IMR-90 (cell line): Measurements from ENCODE around the gene TMX2. TPM values are rescaled to one million over a fixed set of nuclear protein-coding genes. Genes with fewer than 3 reads are reported as not detected.

Experiments used
- ATAC-seq: fragments of 200-7000 bp; cut with Tn5 transposase; 2 replicates; pipeline ENCODE4 v1.9.1; 2020; ENCODE audit warnings: low read depth, mild to moderate bottlenecking, moderate library complexity
- BruUV-seq: library from RNA; stranded (reverse); fragments of 400-500 nt; replicated peaks from 2 replicates; lab custom pipeline; 2021; lab: Mats Ljungman, UMichigan
- CTCF ChIA-PET: fragments of 300-600 bp; formaldehyde crosslinking; extraction: SDS; loops from one replicate; lab custom pipeline; 2021; ENCODE audit warnings: antibody characterized with exemption; lab: Yijun Ruan, JAX
- POLR2A ChIA-PET: fragments of 300-600 bp; sonication (Branson Sonifier 250); formaldehyde crosslinking; loops from one replicate; lab custom pipeline; 2022; ENCODE audit warnings: antibody characterized with exemption; ENCODE audit not compliant: unreplicated experiment; lab: Charles Lee
- DNase-seq: peaks from one replicate; pipeline ENCODE4 v3.0.0; 2013
- H2AFZ ChIP-seq: replicated peaks from 2 replicates; pipeline ENCODE3; 2013; ENCODE audit warnings: low read length, mild to moderate bottlenecking; ENCODE audit not compliant: poor library complexity
- H2AK5ac ChIP-seq: 2 replicates; pipeline ENCODE4 v1.6.1; 2013; ENCODE audit warnings: low read depth, low read length, inconsistent platforms
- H2AK9ac ChIP-seq: replicated peaks from 2 replicates; pipeline ENCODE3; 2013; ENCODE audit warnings: mild to moderate bottlenecking, low read depth, low read length, moderate library complexity; ENCODE audit not compliant: poor library complexity
- H2BK120ac ChIP-seq: 2 replicates; pipeline ENCODE4 v1.6.1; 2013; ENCODE audit warnings: low read depth, low read length, inconsistent platforms
- H2BK15ac ChIP-seq: 3 replicates; pipeline ENCODE4 v1.6.1; 2013; ENCODE audit warnings: low read depth, low read length, inconsistent platforms
- H2BK20ac ChIP-seq: 2 replicates; pipeline ENCODE4 v1.6.1; 2013; ENCODE audit warnings: low read depth, mild to moderate bottlenecking, inconsistent platforms, low read length, moderate library complexity
- H2BK5ac ChIP-seq: 2 replicates; pipeline ENCODE4 v1.6.1; 2013; ENCODE audit warnings: mild to moderate bottlenecking, low read depth, low read length, inconsistent platforms; ENCODE audit not compliant: poor library complexity, severe bottlenecking
- H3K14ac ChIP-seq: replicated peaks from 2 replicates; pipeline ENCODE4 v1.6.1; 2013; ENCODE audit warnings: low read depth, low read length, inconsistent platforms
- H3K18ac ChIP-seq: 2 replicates; pipeline ENCODE4 v1.6.1; 2013; ENCODE audit warnings: low read depth, low read length, control low read depth
- H3K23ac ChIP-seq: 2 replicates; pipeline ENCODE4 v1.6.1; 2013; ENCODE audit warnings: low read depth, low read length, inconsistent platforms
- H3K27ac ChIP-seq: 2 replicates; pipeline ENCODE4 v1.5.1; 2013; ENCODE audit warnings: mild to moderate bottlenecking, control low read depth, low read length; ENCODE audit not compliant: insufficient read depth
- H3K27me3 ChIP-seq: 2 replicates; pipeline ENCODE4 v1.6.1; 2013; ENCODE audit warnings: low read length; ENCODE audit not compliant: control insufficient read depth, insufficient read depth
- H3K36me3 ChIP-seq: 2 replicates; pipeline ENCODE4 v1.6.1; 2013; ENCODE audit warnings: low read length, mixed read lengths; ENCODE audit not compliant: control insufficient read depth, insufficient read depth
- H3K4ac ChIP-seq: 2 replicates; pipeline ENCODE4 v1.6.1; 2013; ENCODE audit warnings: low read depth, low read length, inconsistent platforms
- H3K4me1 ChIP-seq: 2 replicates; pipeline ENCODE4 v1.6.1; 2013; ENCODE audit warnings: low read length, mixed read lengths; ENCODE audit not compliant: control insufficient read depth, insufficient read depth
- H3K4me2 ChIP-seq: 2 replicates; pipeline ENCODE4 v1.6.1; 2013; ENCODE audit warnings: low read depth, mild to moderate bottlenecking, control low read depth, low read length, moderate library complexity
- H3K4me3 ChIP-seq: 2 replicates; pipeline ENCODE4 v1.5.1; 2013; ENCODE audit warnings: low read depth, mild to moderate bottlenecking, control low read depth, low read length, moderate library complexity; ENCODE audit not compliant: insufficient read depth
- H3K56ac ChIP-seq: 2 replicates; pipeline ENCODE4 v1.6.1; 2013; ENCODE audit warnings: low read length, inconsistent platforms; ENCODE audit not compliant: insufficient read depth; ENCODE audit errors: extremely low read depth
- H3K79me1 ChIP-seq, 2 experiments: 2 replicates each; pipeline ENCODE4 v1.6.1; 2013; ENCODE audit warnings: low read length in 2 of 2, inconsistent platforms in 1 of 2, low read depth in 1 of 2
- H3K9ac ChIP-seq: 2 replicates; pipeline ENCODE4 v1.6.1; 2013; ENCODE audit warnings: low read depth, low read length, control low read depth
- H3K9me1 ChIP-seq: 2 replicates; pipeline ENCODE4 v1.6.1; 2013; ENCODE audit warnings: low read length, inconsistent platforms; ENCODE audit not compliant: insufficient read depth
- H3K9me3 ChIP-seq: 2 replicates; pipeline ENCODE4 v1.6.1; 2013; ENCODE audit warnings: low read length; ENCODE audit not compliant: control insufficient read depth, insufficient read depth
- H4K20me1 ChIP-seq: 2 replicates; pipeline ENCODE4 v1.6.1; 2013; ENCODE audit warnings: low read length, inconsistent platforms; ENCODE audit not compliant: insufficient read depth
- H4K5ac ChIP-seq: 2 replicates; pipeline ENCODE4 v1.6.1; 2013; ENCODE audit warnings: mild to moderate bottlenecking, low read depth, low read length, control low read depth
- H4K8ac ChIP-seq, 2 experiments: 2 replicates each; pipeline ENCODE4 v1.6.1; 2013; ENCODE audit warnings: low read depth in 2 of 2, low read length in 2 of 2, control low read depth in 1 of 2, inconsistent platforms in 1 of 2
- H4K91ac ChIP-seq: 2 replicates; pipeline ENCODE4 v1.6.1; 2013; ENCODE audit warnings: low read depth, low read length, inconsistent platforms; ENCODE audit not compliant: insufficient read depth
- FOS ChIP-seq: fragments of 150-350 bp; IDR thresholded peaks from 2 replicates; pipeline ENCODE4 v1.6.1; 2016; ENCODE audit warnings: low read depth, low read length
- WGBS, 2 experiments: methylation state at CpG; one replicate each; pipeline versions ENCODE4 v1.1.5 to v1.1.7; 2013; ENCODE audit warnings: missing lambda C conversion rate in 2 of 2; ENCODE audit not compliant: insufficient read length in 1 of 2; ENCODE audit errors: extremely low coverage in 2 of 2; 5-methylcytosine and 5-hydroxymethylcytosine counted together
- dilution Hi-C: fragments of 300-500 bp; cut with HindIII; formaldehyde crosslinking; loops from one replicate; pipeline ENCODE4 v1.14.3; 2018; ENCODE audit warnings: low sequenced_read_pairs; ENCODE audit not compliant: unreplicated experiment
- in situ Hi-C: fragments of 300-500 bp; cut with MboI; formaldehyde crosslinking; loops from 3 replicates; pipeline ENCODE4 v1.14.3; 2019; ENCODE audit warnings: low sequenced_read_pairs, inconsistent platforms, mixed read lengths
- intact Hi-C: fragments of 100-400 bp; cut with micrococcal nuclease; formaldehyde crosslinking; loops from 2 replicates; pipeline ENCODE4 v1.10.0; 2022
- polyA plus RNA-seq, 3 experiments: library from polyadenylated mRNA; depleted of rRNA; stranded (reverse); fragments of >200 nt; gene quantifications; 2 replicates each; pipeline ENCODE4 v1.2.3, GENCODE V29; 2012; ENCODE audit warnings: low replicate concordance in 1 of 3
- total RNA-seq: library from RNA; depleted of rRNA; stranded (reverse); fragments of >200 nt; gene quantifications from 2 replicates; pipeline ENCODE4 v1.2.3, GENCODE V29; 2012
- TF ChIP-seq, protein P1 (sequence below): conservative IDR thresholded peaks from 2 replicates; pipeline ENCODE4 v1.5.1; 2012; ENCODE audit warnings: mild to moderate bottlenecking, low read depth, low read length, improper control_type of control experiment

TMX2 gene
- total and polyA plus RNA-seq, 2 of the 4 experiments (the other 2 are of a cell fraction), result 60.3 to 103 TPM

DNA sequence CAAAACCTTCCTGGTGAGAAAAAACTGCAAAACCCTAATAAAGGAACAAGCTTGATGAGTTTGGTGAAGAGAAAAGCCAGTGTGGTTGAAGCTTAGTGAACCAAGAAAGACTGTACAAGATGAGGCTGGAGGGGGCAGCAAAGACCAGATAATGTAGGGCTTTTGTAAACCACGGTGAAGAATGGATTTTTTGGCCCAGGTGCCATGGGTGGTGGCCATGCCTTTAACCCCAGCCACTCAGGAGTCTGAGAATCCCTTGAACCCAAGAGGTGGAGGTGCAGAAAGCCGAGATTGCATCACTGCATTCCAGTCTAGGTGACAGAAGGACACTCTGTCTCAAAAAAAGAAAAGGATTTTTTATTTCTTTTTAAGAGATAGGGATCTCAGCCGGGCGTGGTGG, 49.5 kb upstream of the TMX2 start:
- Histone ChIP-seq H2AK5ac (no peak overlapping the region), H3K4me1 (peaks cover 2% of the 10 kb centered on the region; the same call in 1 of the 2 replicates), H2BK5ac (no peak overlapping the region), H2AK9ac (no peak overlapping the region), H3K23ac (no peak overlapping the region), H3K18ac (no peak overlapping the region), H4K8ac (no peak overlapping the region), H3K14ac (no peak overlapping the region), H3K4ac (no peak overlapping the region), H2BK120ac (no peak overlapping the region), H3K9me3 (no peaks in the 10 kb centered on the region), H4K20me1 (no peaks in the 10 kb centered on the region; the same call in 1 of the 2 replicates), H4K91ac (no peak overlapping the region), H3K79me1 (peaks cover 8 to 18% of the 10 kb centered on the region in 2 experiments), H3K27ac (no peak overlapping the region), H2BK15ac (no peak overlapping the region), H3K36me3 (peaks cover 17% of the 10 kb centered on the region), H2BK20ac (no peak overlapping the region), H3K56ac (no peak overlapping the region), H3K27me3 (no peaks in the 10 kb centered on the region), H4K5ac (no peak overlapping the region), H3K9me1 (no peaks in the 10 kb centered on the region), H3K4me2 (no peak overlapping the region), H3K9ac (no peak overlapping the region), H2AFZ (no peak overlapping the region), H3K4me3 (no peak overlapping the region)
- in situ Hi-C loops, result no loop called here
- ATAC-seq, result no peak
- CTCF ChIA-PET, result interaction anchor here (0.6 to 0.7 kb wide), 2 partner anchors 23 to 323 kb away, joined by 4 read pairs; no protein-coding TSS in a partner anchor
- no TSS peak for BruUV-seq
- dilution Hi-C loops, result no loop called here
- TF ChIP-seq, protein P1, sequence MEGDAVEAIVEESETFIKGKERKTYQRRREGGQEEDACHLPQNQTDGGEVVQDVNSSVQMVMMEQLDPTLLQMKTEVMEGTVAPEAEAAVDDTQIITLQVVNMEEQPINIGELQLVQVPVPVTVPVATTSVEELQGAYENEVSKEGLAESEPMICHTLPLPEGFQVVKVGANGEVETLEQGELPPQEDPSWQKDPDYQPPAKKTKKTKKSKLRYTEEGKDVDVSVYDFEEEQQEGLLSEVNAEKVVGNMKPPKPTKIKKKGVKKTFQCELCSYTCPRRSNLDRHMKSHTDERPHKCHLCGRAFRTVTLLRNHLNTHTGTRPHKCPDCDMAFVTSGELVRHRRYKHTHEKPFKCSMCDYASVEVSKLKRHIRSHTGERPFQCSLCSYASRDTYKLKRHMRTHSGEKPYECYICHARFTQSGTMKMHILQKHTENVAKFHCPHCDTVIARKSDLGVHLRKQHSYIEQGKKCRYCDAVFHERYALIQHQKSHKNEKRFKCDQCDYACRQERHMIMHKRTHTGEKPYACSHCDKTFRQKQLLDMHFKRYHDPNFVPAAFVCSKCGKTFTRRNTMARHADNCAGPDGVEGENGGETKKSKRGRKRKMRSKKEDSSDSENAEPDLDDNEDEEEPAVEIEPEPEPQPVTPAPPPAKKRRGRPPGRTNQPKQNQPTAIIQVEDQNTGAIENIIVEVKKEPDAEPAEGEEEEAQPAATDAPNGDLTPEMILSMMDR, result 0 out of 2 replicates have a peak, but pooled peaks have one; percentile 16
- no peak for TF ChIP-seq FOS
- WGBS, 2 experiments, result no CpG with 5 or more reads among the region's 4 CpGs
- intact Hi-C loops, result no loop called here
- no peak for DNase-seq
- POLR2A ChIA-PET, result no interaction called here
